Body of pancreas (tissue), 4 donors: ENCODE measurements around the gene LRP3. TPM values are rescaled to one million over a fixed set of nuclear protein-coding genes. Genes with fewer than 3 reads are reported as not detected.
A peak's percentile ranks its signal among the peaks of the same experiment; 100 is the strongest.
"Not testable (repeated sequence)": the region's sequence is repeated elsewhere in the genome, so short reads cannot be mapped to it uniquely, and the experiment has no call there.

Source experiments
- ATAC-seq: fragments of 150-250 bp; one replicate; pipeline ENCODE4 v1.9.1; 2016
- DNase-seq, 4 donors: peaks; one replicate each; pipeline ENCODE4 v3.0.0-alpha.2; 2019
- H3K27ac ChIP-seq, 4 donors: fragments of 200-600 bp; sonication (generic); 1 replicate in 3 of 4; 2 replicates in 1 of 4; pipeline versions ENCODE4 v1.5.1 to v1.6.1; 2016 to 2019; ENCODE audit warnings: mild to moderate bottlenecking in 1 of 4, mixed read lengths in 1 of 4, moderate library complexity in 1 of 4
- H3K27me3 ChIP-seq, 2 donors: fragments of 200-600 bp; sonication (generic); one replicate each; pipeline ENCODE4 v1.6.0; 2016; ENCODE audit warnings: mild to moderate bottlenecking in 1 of 2
- H3K36me3 ChIP-seq, 2 donors: fragments of 200-600 bp; sonication (generic); replicated peaks in 1 of 2; 2 replicates each; pipeline ENCODE4 v1.5.1; 2016; ENCODE audit warnings: low read depth in 2 of 2; ENCODE audit not compliant: insufficient read depth in 1 of 2
- H3K4me1 ChIP-seq: fragments of 200-600 bp; sonication (generic); one replicate; pipeline ENCODE4 v1.6.0; 2016
- H3K4me3 ChIP-seq, 2 donors: fragments of 200-600 bp; sonication (generic); 1 replicate in 1 of 2; 2 replicates in 1 of 2; pipeline ENCODE4 v1.5.1; 2016 to 2019
- H3K9me3 ChIP-seq, 3 donors: fragments of 200-600 bp; sonication (generic); 1 replicate in 2 of 3; 2 replicates in 1 of 3; pipeline ENCODE4 v1.5.1; 2016
- CTCF ChIP-seq, 7 experiments: fragments of 450-650 bp in 4 of 7; fragments of 200-600 bp in 3 of 7; sonication (generic) in 3 of 7; IDR thresholded peaks; one replicate each; pipeline ENCODE4 v1.5.1; 2016 to 2019; ENCODE audit warnings: antibody characterized with exemption in 7 of 7
- POLR2A ChIP-seq, 3 donors: fragments of 450-650 bp; IDR thresholded peaks; one replicate each; pipeline ENCODE4 v1.6.1; 2016; ENCODE audit warnings: antibody characterized with exemption in 3 of 3, mild to moderate bottlenecking in 2 of 3
- WGBS, 2 donors: methylation state at CpG; one replicate each; pipeline ENCODE4 v1.1.5; 2017; 5-methylcytosine and 5-hydroxymethylcytosine counted together
- intact Hi-C: fragments of 100-400 bp; cut with DNase I; formaldehyde crosslinking; loops from one replicate; pipeline ENCODE4 v1.15.1; 2023
- total RNA-seq, 2 donors: library from RNA; depleted of rRNA; stranded (reverse); fragments of >200 nt; gene quantifications; one replicate each; pipeline ENCODE4 v1.1.0, GENCODE V29; 2016

Gene LRP3
- total RNA-seq, result 10 to 100 TPM; 18.1 to 23.3 TPM

- intact Hi-C loops, result no loop called here
- H3K36me3 ChIP-seq, result no peaks in the 10 kb centered on the region
- peaks cover 18% of the 10 kb centered on the region for H3K4me1 ChIP-seq
- TF ChIP-seq POLR2A (IDR thresholded peaks at IDR 0.05) (no peak), CTCF (IDR thresholded peaks at IDR 0.05) (no peak)
- peak within 1 kb of the TSS; percentile 15 to 64 for H3K4me3 ChIP-seq
- peak; percentile 41 to 72 (median 54) for DNase-seq
- WGBS, 2 donors, result 4% methylated on average over 25 of the region's 50 CpGs; no CpG with 5 or more reads in 1 of the 2 donors
- H3K27ac ChIP-seq, result peak within 1 kb of the TSS in 2 of 4 donors; percentile 3 to 43
- no peaks in the 10 kb centered on the region for H3K27me3 ChIP-seq
- ATAC-seq, result peak; percentile 76
- no peaks in the 10 kb centered on the region for H3K9me3 ChIP-seq
Measured at GRCh38 chr19:33193865-33194362, at the start of gene LRP3. LRP3 (plus strand) TSS chr19:33194330; CDS start chr19:33194786, 456 bp downstream.

- 78 to 81% methylated on average over 9 of the region's 9 CpGs for WGBS, 2 donors
- TF ChIP-seq POLR2A (IDR thresholded peaks at IDR 0.05), result no peak
- TF ChIP-seq CTCF (IDR thresholded peaks at IDR 0.05), result no peak
- H3K27ac ChIP-seq, result no peak overlapping the region
- H3K4me3 ChIP-seq, result no peak overlapping the region
- intact Hi-C loops, result no loop called here
- no peaks in the 10 kb centered on the region for H3K27me3 ChIP-seq
- ATAC-seq (no peak), DNase-seq (no peak)
- H3K9me3 ChIP-seq, result no peaks in the 10 kb centered on the region
- no peaks in the 10 kb centered on the region for H3K36me3 ChIP-seq
- no peaks in the 10 kb centered on the region for H3K4me1 ChIP-seq
Measured at GRCh38 chr19:33146209-33146608, 47.9 kb upstream of the LRP3 start.

GRCh38 chr19:33147538-33147937 lies 46.6 kb upstream of the LRP3 start:
- no peaks in the 10 kb centered on the region for H3K9me3 ChIP-seq
- DNase-seq (no peak), ATAC-seq (no peak)
- no peaks in the 10 kb centered on the region for H3K27me3 ChIP-seq
- H3K4me3 ChIP-seq, result no peak overlapping the region
- 83 to 86% methylated on average over 6 of the region's 6 CpGs for WGBS, 2 donors
- H3K36me3 ChIP-seq, result no peaks in the 10 kb centered on the region
- no peak for TF ChIP-seq CTCF (IDR thresholded peaks at IDR 0.05)
- no peak for TF ChIP-seq POLR2A (IDR thresholded peaks at IDR 0.05)
- intact Hi-C loops, result no loop called here
- H3K4me1 ChIP-seq, result no peaks in the 10 kb centered on the region
- no peak overlapping the region for H3K27ac ChIP-seq

GRCh38 chr19:33150852-33151518 lies 43.1 kb upstream of the LRP3 start:
- no peaks in the 10 kb centered on the region for H3K4me1 ChIP-seq
- ATAC-seq (no peak), DNase-seq (no peak)
- 57 to 59% methylated on average over 2 to 14 of the region's 14 CpGs for WGBS, 2 donors
- H3K4me3 ChIP-seq, result no peak overlapping the region
- H3K27me3 ChIP-seq, result no peaks in the 10 kb centered on the region
- no peaks in the 10 kb centered on the region for H3K36me3 ChIP-seq
- intact Hi-C loops, result no loop called here
- TF ChIP-seq CTCF (IDR thresholded peaks at IDR 0.05) (no peak), POLR2A (IDR thresholded peaks at IDR 0.05) (no peak)
- no peaks in the 10 kb centered on the region for H3K9me3 ChIP-seq
- no peak overlapping the region for H3K27ac ChIP-seq

GRCh38 chr19:33152176-33152575 lies 42.0 kb upstream of the LRP3 start:
- 60 to 78% methylated on average over 2 of the region's 2 CpGs for WGBS, 2 donors
- ATAC-seq, result no peak
- Histone ChIP-seq H3K4me1 (no peaks in the 10 kb centered on the region), H3K36me3 (no peaks in the 10 kb centered on the region), H3K4me3 (no peak overlapping the region), H3K27me3 (no peaks in the 10 kb centered on the region), H3K27ac (no peak overlapping the region), H3K9me3 (no peaks in the 10 kb centered on the region)
- intact Hi-C loops, result no loop called here
- TF ChIP-seq POLR2A (IDR thresholded peaks at IDR 0.05) (no peak), CTCF (IDR thresholded peaks at IDR 0.05) (no peak)
- DNase-seq, result no peak

GRCh38 chr19:33152625-33153024 lies 41.5 kb upstream of the LRP3 start:
- H3K27me3 ChIP-seq, H3K4me1 ChIP-seq, H3K36me3 ChIP-seq, H3K9me3 ChIP-seq, DNase-seq, H3K27ac ChIP-seq, intact Hi-C loops, H3K4me3 ChIP-seq, ATAC-seq: not testable (repeated sequence)
- WGBS, 2 donors, result 82% methylated on average over 4 of the region's 4 CpGs

- intact Hi-C loops, DNase-seq, H3K36me3 ChIP-seq, H3K4me3 ChIP-seq, H3K27me3 ChIP-seq, H3K9me3 ChIP-seq, H3K27ac ChIP-seq, ATAC-seq: not testable (repeated sequence)
- WGBS, 2 donors, result 75 to 80% methylated on average over 6 of the region's 6 CpGs
- peaks cover 13% of the 10 kb centered on the region for H3K4me1 ChIP-seq
Measured at GRCh38 chr19:33154313-33154712, 39.8 kb upstream of the LRP3 start.
